HEK293T (cell line): Measurements from ENCODE around the gene WWOX.

Experiments used
- BHLHE40 ChIP-seq: fragments of 450-650 bp; IDR thresholded peaks from 2 replicates; pipeline ENCODE4 v1.6.1; 2016; ENCODE audit warnings: mild to moderate bottlenecking, moderate library complexity, borderline replicate concordance
- CTBP1 ChIP-seq: fragments of 450-650 bp; IDR thresholded peaks from 2 replicates; pipeline ENCODE4 v1.6.1; 2016; ENCODE audit warnings: borderline replicate concordance
- ELF4 ChIP-seq: fragments of 450-650 bp; IDR thresholded peaks from 2 replicates; pipeline ENCODE4 v1.6.1; 2017; ENCODE audit warnings: antibody characterized with exemption
- FOXA1 ChIP-seq: fragments of 450-650 bp; IDR thresholded peaks from 2 replicates; pipeline ENCODE4 v1.6.1; 2016; ENCODE audit warnings: mild to moderate bottlenecking
- FOXM1 ChIP-seq: fragments of 450-650 bp; IDR thresholded peaks from 2 replicates; pipeline ENCODE4 v1.6.1; 2017; ENCODE audit warnings: mild to moderate bottlenecking, borderline replicate concordance
- L3MBTL2 ChIP-seq: fragments of 450-650 bp; conservative IDR thresholded peaks from 2 replicates; pipeline ENCODE4 v1.6.1; 2016; ENCODE audit warnings: mild to moderate bottlenecking
- NFRKB ChIP-seq: fragments of 450-650 bp; IDR thresholded peaks from 2 replicates; pipeline ENCODE4 v1.6.1; 2016; ENCODE audit warnings: mild to moderate bottlenecking, moderate library complexity
- SP1 ChIP-seq: fragments of 450-650 bp; IDR thresholded peaks from 2 replicates; pipeline ENCODE4 v1.6.1; 2017
- SUZ12 ChIP-seq: fragments of 450-650 bp; IDR thresholded peaks from 2 replicates; pipeline ENCODE4 v1.6.1; 2016; ENCODE audit warnings: mild to moderate bottlenecking
- TARDBP ChIP-seq: fragments of 450-650 bp; IDR thresholded peaks from 2 replicates; pipeline ENCODE4 v1.6.1; 2016
- ZNF384 ChIP-seq: fragments of 450-650 bp; IDR thresholded peaks from 2 replicates; pipeline ENCODE4 v1.6.1; 2016

GRCh38 chr16:78284326-78284725, 184.9 kb downstream of the WWOX start:
- TF ChIP-seq SP1 = no peak
- TF ChIP-seq TARDBP = no peak
- no peak for TF ChIP-seq L3MBTL2
- no peak for TF ChIP-seq ELF4
- no peak for TF ChIP-seq SUZ12
- no peak for TF ChIP-seq FOXM1
- no peak for TF ChIP-seq NFRKB
- no peak for TF ChIP-seq ZNF384
- no peak for TF ChIP-seq BHLHE40
- TF ChIP-seq FOXA1 = no peak
- no peak for TF ChIP-seq CTBP1
